Ectodermal cell (in vitro differentiated cells): ENCODE data around the gene TRPV4.

Experiments used
- H3K27ac ChIP-seq: 2 replicates; pipeline ENCODE4 v1.7.0; 2013; ENCODE audit warnings: mild to moderate bottlenecking, low read depth, low read length; ENCODE audit not compliant: insufficient read depth, poor library complexity, severe bottlenecking
- H3K27me3 ChIP-seq: 2 replicates; pipeline ENCODE4 v1.7.0; 2013; ENCODE audit warnings: mild to moderate bottlenecking, low read length; ENCODE audit not compliant: insufficient read depth, control insufficient read depth, poor library complexity, severe bottlenecking
- H3K36me3 ChIP-seq: one replicate; pipeline ENCODE4 v1.7.0; 2013; ENCODE audit warnings: low read length; ENCODE audit not compliant: control insufficient read depth, insufficient read depth
- H3K4me1 ChIP-seq: one replicate; pipeline ENCODE4 v1.7.0; 2013; ENCODE audit warnings: low read length; ENCODE audit not compliant: control insufficient read depth, insufficient read depth
- H3K4me3 ChIP-seq: 2 replicates; pipeline ENCODE4 v1.7.0; 2013; ENCODE audit warnings: low read depth, low read length, control low read depth; ENCODE audit not compliant: insufficient read depth
- H3K9me3 ChIP-seq: 2 replicates; pipeline ENCODE4 v1.7.0; 2013; ENCODE audit warnings: mild to moderate bottlenecking, low read length, moderate library complexity; ENCODE audit not compliant: control insufficient read depth
- WGBS, 2 experiments: methylation state at CpG; one replicate each; pipeline ENCODE4 v1.1.7; 2013; ENCODE audit warnings: missing lambda C conversion rate in 2 of 2; 5-methylcytosine and 5-hydroxymethylcytosine counted together

The TRPV4 gene

GRCh38 chr12:109736552-109737108, 96.6 kb downstream of the TRPV4 start:
- no peaks in the 10 kb centered on the region for H3K27me3 ChIP-seq
- H3K9me3 ChIP-seq: no peaks in the 10 kb centered on the region
- no peak overlapping the region for H3K27ac ChIP-seq
- H3K4me1 ChIP-seq: peaks cover 27% of the 10 kb centered on the region
- H3K36me3 ChIP-seq: no peaks in the 10 kb centered on the region
- WGBS, 2 experiments: 23% methylated on average over 12 of the region's 12 CpGs
- H3K4me3 ChIP-seq: no peak overlapping the region

- Histone ChIP-seq H3K4me3 (no peak overlapping the region), H3K27ac (no peak overlapping the region)
- 75 to 76% methylated on average over 9 of the region's 9 CpGs for WGBS, 2 experiments
Measured at GRCh38 chr12:109735825-109736551, 97.2 kb downstream of the TRPV4 start.

GRCh38 chr12:109735051-109735521, 98.1 kb downstream of the TRPV4 start:
- WGBS, 2 experiments: 71 to 76% methylated on average over 12 of the region's 12 CpGs
- H3K27me3 ChIP-seq: no peaks in the 10 kb centered on the region
- no peak overlapping the region for H3K4me3 ChIP-seq
- H3K9me3 ChIP-seq: no peaks in the 10 kb centered on the region
- H3K36me3 ChIP-seq: no peaks in the 10 kb centered on the region
- peaks cover 30% of the 10 kb centered on the region for H3K4me1 ChIP-seq
- H3K27ac ChIP-seq: no peak overlapping the region

More at GRCh38 chr12:109735825-109736551, 97.2 kb downstream of the TRPV4 start:
- Histone ChIP-seq H3K36me3 (no peaks in the 10 kb centered on the region), H3K27me3 (no peaks in the 10 kb centered on the region), H3K4me1 (peaks cover 27% of the 10 kb centered on the region), H3K9me3 (no peaks in the 10 kb centered on the region)

GRCh38 chr12:109734219-109735000, 98.8 kb downstream of the TRPV4 start:
- Histone ChIP-seq H3K27me3 (no peaks in the 10 kb centered on the region), H3K9me3 (no peaks in the 10 kb centered on the region), H3K36me3 (no peaks in the 10 kb centered on the region), H3K27ac (no peak overlapping the region), H3K4me1 (peaks cover 27% of the 10 kb centered on the region), H3K4me3 (no peak overlapping the region)
- WGBS, 2 experiments: 16% methylated on average over 22 of the region's 22 CpGs
